MCF 10A (cell line): ENCODE measurements around the gene KRTAP26-1. TPM values are rescaled to one million over a fixed set of nuclear protein-coding genes. Genes with fewer than 3 reads are reported as not detected.

Source experiments
- BruUV-seq: library from RNA; stranded (reverse); fragments of 400-500 nt; replicated peaks from 2 replicates; lab custom pipeline; 2021; lab: Mats Ljungman, UMichigan
- CTCF ChIA-PET: fragments of 300-600 bp; sonication (Branson Sonifier 250); formaldehyde crosslinking; extraction: SDS; loops from one replicate; lab custom pipeline; 2021; ENCODE audit warnings: antibody characterized with exemption, inconsistent platforms; lab: Yijun Ruan, JAX
- POLR2A ChIA-PET: fragments of 300-600, 350-650 bp; sonication (Branson Sonifier 250); formaldehyde crosslinking; extraction: SDS; loops from one replicate; lab custom pipeline; 2020; ENCODE audit warnings: antibody characterized with exemption, inconsistent platforms; lab: Yijun Ruan, JAX
- DNase-seq: peaks from one replicate; pipeline ENCODE4 v3.0.0-alpha.2; 2018; ENCODE audit not compliant: unreplicated experiment
- H3K27ac Mint-ChIP-seq: one replicate; pipeline ENCODE4 v1.8.0; 2022; ENCODE audit warnings: mild to moderate bottlenecking, low read depth, mixed read lengths; ENCODE audit not compliant: unreplicated experiment
- H3K27me3 Mint-ChIP-seq: one replicate; pipeline ENCODE4 v1.8.0; 2022; ENCODE audit warnings: mixed read lengths; ENCODE audit not compliant: insufficient read depth, unreplicated experiment
- H3K36me3 Mint-ChIP-seq: one replicate; pipeline ENCODE4 v1.8.0; 2022; ENCODE audit warnings: mild to moderate bottlenecking, moderate library complexity, mixed read lengths; ENCODE audit not compliant: insufficient read depth, unreplicated experiment
- H3K4me1 Mint-ChIP-seq: one replicate; pipeline ENCODE4 v1.8.0; 2022; ENCODE audit warnings: mixed read lengths; ENCODE audit not compliant: insufficient read depth, unreplicated experiment
- H3K4me3 Mint-ChIP-seq: one replicate; pipeline ENCODE4 v1.8.0; 2022; ENCODE audit warnings: mild to moderate bottlenecking, moderate library complexity, mixed read lengths; ENCODE audit not compliant: unreplicated experiment
- H3K9me3 Mint-ChIP-seq: one replicate; pipeline ENCODE4 v1.8.0; 2022; ENCODE audit warnings: mixed read lengths; ENCODE audit not compliant: unreplicated experiment
- CTCF ChIP-seq: fragments of 200-600 bp; IDR thresholded peaks from one replicate; pipeline ENCODE4 v1.8.0; 2022; ENCODE audit warnings: antibody characterized with exemption, mild to moderate bottlenecking; ENCODE audit not compliant: unreplicated experiment
- intact Hi-C: fragments of 100-400 bp; cut with micrococcal nuclease; formaldehyde crosslinking; loops from 2 replicates; pipeline ENCODE4 v1.14.1; 2022
- total RNA-seq: library from RNA; stranded (reverse); gene quantifications from 2 replicates; pipeline ENCODE4 v1.2.3, GENCODE V29; 2022

Gene KRTAP26-1
- total RNA-seq, 1 experiment from 2014 or later, result not detected

- DNase-seq, result peak; percentile 49
- Mint-ChIP-seq H3K27me3 (peaks cover 24% of the 10 kb centered on the region), H3K4me1 (no peaks in the 10 kb centered on the region), H3K27ac (no peak overlapping the region), H3K4me3 (no peak overlapping the region), H3K36me3 (no peaks in the 10 kb centered on the region), H3K9me3 (no peaks in the 10 kb centered on the region)
- intact Hi-C loops, result loop anchor here (10.0 kb wide), 1 partner anchor 85 kb away; the partner anchor contains the start of gene KRTAP13-4
- no TSS peak for BruUV-seq
- ChIA-PET CTCF (interaction anchor here (0.5 to 2.2 kb wide), 3 partner anchors 9 to 817 kb away, joined by 3 to 6 read pairs (median 5); no protein-coding TSS in a partner anchor), POLR2A (interaction anchor here (0.6 to 0.7 kb wide), 3 partner anchors 185 to 1301 kb away, joined by 3 read pairs; no protein-coding TSS in a partner anchor)
- no peak for TF ChIP-seq CTCF
Observed at GRCh38 chr21:30349572-30349971, 29.5 kb upstream of the KRTAP26-1 start.

- H3K4me1 Mint-ChIP-seq, result no peaks in the 10 kb centered on the region
- peaks cover 14% of the 10 kb centered on the region for H3K27me3 Mint-ChIP-seq
- no peaks in the 10 kb centered on the region for H3K36me3 Mint-ChIP-seq
- no peak within 1 kb of the TSS for H3K27ac Mint-ChIP-seq
- no TSS peak for BruUV-seq
- H3K4me3 Mint-ChIP-seq, result no peak within 1 kb of the TSS
- no peaks in the 10 kb centered on the region for H3K9me3 Mint-ChIP-seq
- intact Hi-C loops, result loop anchor here (10.0 kb wide), 1 partner anchor 86 kb away; the partner anchor contains the start of gene KRTAP13-4
- POLR2A ChIA-PET, result interaction anchor here (0.7 kb wide), 1 partner anchor 912 kb away, joined by 4 read pairs; no protein-coding TSS in a partner anchor
- TF ChIP-seq CTCF, result no peak
- DNase-seq, result no peak
- CTCF ChIA-PET, result interaction anchor here (0.5 to 0.6 kb wide), 2 partner anchors 67 to 1272 kb away, joined by 4 read pairs; no protein-coding TSS in a partner anchor
Observed at GRCh38 chr21:30348506-30348905, 28.4 kb upstream of the KRTAP26-1 start, which contains the start of gene KRTAP23-1. Gene KRTAP23-1, minus strand, starts transcription at chr21:30348606. Its CDS starts 0 bp downstream, at chr21:30348606.

- no peak for TF ChIP-seq CTCF
- POLR2A ChIA-PET, result interaction anchor here (0.7 to 0.8 kb wide), 2 partner anchors 8 to 30 kb away, joined by 3 read pairs; no protein-coding TSS in a partner anchor
- CTCF ChIA-PET, result interaction anchor here (0.5 kb wide), 1 partner anchor 49 kb away, joined by 3 read pairs; no protein-coding TSS in a partner anchor
- no peaks in the 10 kb centered on the region for H3K36me3 Mint-ChIP-seq
- no peaks in the 10 kb centered on the region for H3K4me1 Mint-ChIP-seq
- intact Hi-C loops, result loop anchor here (10.0 kb wide), 1 partner anchor 90 kb away; the partner anchor contains the start of gene KRTAP13-4
- DNase-seq, result no peak
- H3K27ac Mint-ChIP-seq, result no peak overlapping the region
- no peak overlapping the region for H3K4me3 Mint-ChIP-seq
- no peaks in the 10 kb centered on the region for H3K9me3 Mint-ChIP-seq
- no peaks in the 10 kb centered on the region for H3K27me3 Mint-ChIP-seq
- no TSS peak for BruUV-seq
Observed at GRCh38 chr21:30345014-30345413, 24.9 kb upstream of the KRTAP26-1 start.
